K562 (cell line): ENCODE measurements around the gene MIEN1. TPM values are rescaled to one million over a fixed set of nuclear protein-coding genes. Genes with fewer than 3 reads are reported as not detected.

ENCODE experiments used
- ATAC-seq: fragments of 200-7000 bp; cut with Tn5 transposase; 3 replicates; pipeline ENCODE4 v1.9.1; 2020; ENCODE audit warnings: moderate library complexity
- BruUV-seq: library from RNA; stranded (reverse); fragments of 400-500 nt; replicated peaks from 2 replicates; lab custom pipeline; 2021; lab: Mats Ljungman, UMichigan
- CTCF ChIA-PET: fragments of 300-600 bp; formaldehyde crosslinking; extraction: SDS; loops from one replicate; lab custom pipeline; 2021; ENCODE audit warnings: low intra/inter-chr PET ratio; lab: Yijun Ruan, JAX
- POLR2A ChIA-PET: fragments of 300-600, 350-650 bp; sonication (Branson Sonifier 250); formaldehyde crosslinking; extraction: SDS; loops from one replicate; lab custom pipeline; 2021; ENCODE audit warnings: antibody characterized with exemption, inconsistent platforms; lab: Yijun Ruan, JAX
- DNase-seq, 4 experiments: peaks; one replicate each; pipeline versions ENCODE4 v3.0.0 to v3.0.0-alpha.2; 2011 to 2018; ENCODE audit warnings: low spot score in 3 of 4, mixed read lengths in 3 of 4; ENCODE audit errors: extremely low read depth in 1 of 4
- FAIRE-seq: peaks from 2 replicates; lab custom pipeline; 2011; peaks lifted over from hg19 to GRCh38; lab: Jason Lieb, UNC
- H2AFZ ChIP-seq: 2 replicates; pipeline ENCODE4 v1.6.0; 2011; ENCODE audit warnings: low read depth, low read length, control low read depth, inconsistent platforms
- H3K27ac ChIP-seq: fragments of 200-600 bp; 3 replicates; pipeline ENCODE4 v1.8.0; 2011; ENCODE audit warnings: low read depth, mild to moderate bottlenecking, control low read depth, inconsistent platforms, low read length, moderate library complexity, mixed read lengths; ENCODE audit errors: extremely low read depth
- H3K27me3 ChIP-seq, 2 experiments: fragments of 300-600 bp in 1 of 2; 2 replicates in 1 of 2; 3 replicates in 1 of 2; pipeline versions ENCODE4 v1.6.0 to v1.8.0; 2011; ENCODE audit warnings: inconsistent platforms in 2 of 2, low read length in 2 of 2, mild to moderate bottlenecking in 1 of 2, mixed read lengths in 1 of 2, moderate library complexity in 1 of 2; ENCODE audit not compliant: control insufficient read depth in 2 of 2, insufficient read depth in 2 of 2
- H3K36me3 ChIP-seq: fragments of 300-600 bp; 3 replicates; pipeline ENCODE4 v1.8.0; 2011; ENCODE audit warnings: mild to moderate bottlenecking, low read length, inconsistent platforms; ENCODE audit not compliant: control insufficient read depth, insufficient read depth
- H3K4me1 ChIP-seq, 2 experiments: fragments of 200-600 bp in 1 of 2; replicated peaks in 1 of 2; 2 replicates in 1 of 2; 3 replicates in 1 of 2; pipeline versions ENCODE4 v1.5.1 to v1.8.0; 2011; ENCODE audit warnings: inconsistent platforms in 2 of 2, low read length in 2 of 2, mild to moderate bottlenecking in 1 of 2, mixed read lengths in 1 of 2, moderate library complexity in 1 of 2; ENCODE audit not compliant: control insufficient read depth in 2 of 2, insufficient read depth in 2 of 2
- H3K4me2 ChIP-seq: 2 replicates; pipeline ENCODE4 v1.6.1; 2011; ENCODE audit warnings: low read length, control low read depth, inconsistent platforms, mixed read lengths; ENCODE audit not compliant: insufficient read depth
- H3K4me3 ChIP-seq: fragments of 200-600 bp; sonication (generic), shearing (Covaris generic); 2 replicates; pipeline ENCODE4 v1.5.1; 2016; ENCODE audit warnings: control low read depth, inconsistent platforms
- H3K79me2 ChIP-seq: fragments of 200-600 bp; 3 replicates; pipeline ENCODE4 v1.8.0; 2011; ENCODE audit warnings: low read length, inconsistent platforms; ENCODE audit not compliant: control insufficient read depth, insufficient read depth
- H3K9ac ChIP-seq, 2 experiments: 2 replicates each; pipeline versions ENCODE4 v1.6.0 to v1.6.1; 2011; ENCODE audit warnings: low read depth in 2 of 2, low read length in 2 of 2, control low read depth in 1 of 2, inconsistent platforms in 1 of 2, mild to moderate bottlenecking in 1 of 2, mixed read lengths in 1 of 2; ENCODE audit not compliant: insufficient read depth in 1 of 2
- H3K9me1 ChIP-seq: one replicate; pipeline ENCODE4 v1.6.0; 2011; ENCODE audit warnings: inconsistent platforms, mild to moderate bottlenecking, low read length, moderate library complexity; ENCODE audit not compliant: control insufficient read depth, insufficient read depth
- H3K9me3 ChIP-seq: replicated peaks from 2 replicates; pipeline ENCODE4 v1.5.1; 2011; ENCODE audit warnings: low read depth, low read length, inconsistent platforms; ENCODE audit not compliant: control insufficient read depth, insufficient read depth
- H4K20me1 ChIP-seq: replicated peaks from 2 replicates; pipeline ENCODE4 v1.6.1; 2011; ENCODE audit warnings: low read length, inconsistent platforms, mixed read lengths; ENCODE audit not compliant: control insufficient read depth, insufficient read depth
- CCAR2 ChIP-seq: fragments of 200-400 bp; formaldehyde crosslinking; IDR thresholded peaks from 2 replicates; pipeline ENCODE4 v1.6.1; 2017; ENCODE audit warnings: mild to moderate bottlenecking, low read depth, low read length
- JUND ChIP-seq, 2 experiments: IDR thresholded peaks; 2 replicates in 1 of 2; 3 replicates in 1 of 2; pipeline ENCODE4 v1.6.1; 2011; ENCODE audit warnings: borderline replicate concordance in 2 of 2, low read depth in 2 of 2, low read length in 2 of 2, improper control_type of control experiment in 1 of 2, missing biosample characterization in 1 of 2, missing genetic modification characterization in 1 of 2, missing genetic modification reagents in 1 of 2
- L3MBTL2 ChIP-seq: fragments of 450-650 bp; IDR thresholded peaks from 2 replicates; pipeline ENCODE4 v1.6.1; 2016; ENCODE audit warnings: mild to moderate bottlenecking, moderate library complexity
- WGBS: fragments of 100-300 bp; shearing (Covaris generic); methylation state at CpG from one replicate; pipeline ENCODE4 v1.1.6; 2016; ENCODE audit warnings: low coverage, mixed read lengths; ENCODE audit not compliant: insufficient coverage; ENCODE audit errors: missing lambda C conversion rate; 5-methylcytosine and 5-hydroxymethylcytosine counted together
- in situ Hi-C: fragments of 300-500 bp; cut with MboI; formaldehyde crosslinking; loops from 4 replicates; pipeline ENCODE4 v1.15.0; 2018; ENCODE audit warnings: inconsistent platforms, mixed read lengths
- intact Hi-C: fragments of 100-400 bp; cut with micrococcal nuclease; formaldehyde crosslinking; loops from 2 replicates; pipeline ENCODE4 v1.14.2; 2022
- polyA plus RNA-seq, 8 experiments: library from polyadenylated mRNA; depleted of rRNA in 4 of 8; stranded (reverse) in 5 of 8; unstranded in 3 of 8; fragments of >200 nt; fragmentation: Nextera tagmentation in 2 of 8; fragmentation: Illumina TruSeq in 1 of 8; extraction: Ambion mirVana in 2 of 8; extraction: Trizol in 1 of 8; gene quantifications; 2 replicates each; pipeline versions ENCODE4 v1.2.1 to v1.2.3, GENCODE V29; 2011 to 2014; ENCODE audit warnings: inconsistent platforms in 1 of 8, missing spikeins in 1 of 8
- total RNA-seq, 7 experiments: library from RNA; depleted of rRNA in 6 of 7; stranded (reverse); fragments of >200 nt in 6 of 7; fragmentation: Illumina TruSeq in 2 of 7; extraction: Trizol in 2 of 7; gene quantifications; 2 replicates each; pipeline versions ENCODE4 v1.2.1 to v1.2.3, GENCODE V29; 2011 to 2021; ENCODE audit warnings: low replicate concordance in 1 of 7

Gene MIEN1
- total and polyA plus RNA-seq, 9 of the 15 experiments (the other 6 are each of a cell fraction or from before 2014, with no cell fraction given): 61.3 to 142 (median 78.9) TPM

GRCh38 chr17:39722104-39722503 lies 8.2 kb downstream of the MIEN1 start (continued):
- no peak for TF ChIP-seq CCAR2

GRCh38 chr17:39719563-39720355 lies 10.6 kb downstream of the MIEN1 start:
- Histone ChIP-seq H4K20me1 (no peaks in the 10 kb centered on the region), H3K4me3 (no peak overlapping the region), H3K4me2 (no peak overlapping the region), H3K27ac (no peak overlapping the region), H3K36me3 (no peaks in the 10 kb centered on the region), H3K9ac (no peak overlapping the region; a peak in 1 of 4 replicates), H2AFZ (no peak overlapping the region), H3K4me1 (peaks cover 5 to 29% of the 10 kb centered on the region in 2 experiments; a peak in 4 of 5 replicates), H3K9me3 (no peaks in the 10 kb centered on the region), H3K79me2 (no peaks in the 10 kb centered on the region), H3K27me3 (no peaks in the 10 kb centered on the region), H3K9me1 (no peaks in the 10 kb centered on the region)
- POLR2A ChIA-PET: interaction anchor here (1.5 kb wide), 1 partner anchor 9 kb away, joined by 5 read pairs; no protein-coding TSS in a partner anchor
- intact Hi-C loops (no loop called here), in situ Hi-C loops (no loop called here)
- FAIRE-seq: no peak
- no TSS peak for BruUV-seq
- TF ChIP-seq L3MBTL2 (no peak), JUND (IDR thresholded peaks at IDR 0.05; ENCODE audit: borderline replicate concordance, low read depth, low read length) (no peak), JUND (tag; IDR thresholded peaks at IDR 0.05; ENCODE audit: borderline replicate concordance, low read depth, low read length) (no peak)
- no peak for DNase-seq
- CTCF ChIA-PET: no interaction called here
- no peak for ATAC-seq
- WGBS: 53% methylated on average over 4 of the region's 7 CpGs
